GM19452 (cell line): ENCODE data around the gene P4HA2.
A peak's percentile ranks its signal among the peaks of the same experiment; 100 is the strongest.

Experiments
- ATAC-seq: cut with Tn5 transposase; IDR thresholded peaks from one replicate; pipeline ENCODE4 v1.9.1; 2021; ENCODE audit not compliant: unreplicated experiment

Gene P4HA2

GRCh38 chr5:132204371-132205135, 23.1 kb downstream of the P4HA2 start:
- ATAC-seq = no peak

GRCh38 chr5:132203916-132204315, 23.7 kb downstream of the P4HA2 start:
- ATAC-seq = no peak

GRCh38 chr5:132203464-132203818, 24.2 kb downstream of the P4HA2 start:
- no peak for ATAC-seq

GRCh38 chr5:132202711-132203463, 24.8 kb downstream of the P4HA2 start:
- no peak for ATAC-seq

- ATAC-seq = no peak
These were observed 28.5 kb downstream of the P4HA2 start for GRCh38 chr5:132199116-132199680.

- ATAC-seq = no peak
These were observed 29.1 kb downstream of the P4HA2 start for GRCh38 chr5:132198571-132198970.

- ATAC-seq = no peak
These were observed 31.9 kb downstream of the P4HA2 start for GRCh38 chr5:132195727-132196126.

- ATAC-seq = no peak
These were observed 34.4 kb downstream of the P4HA2 start for GRCh38 chr5:132193165-132193694.

- peak; percentile 87 for ATAC-seq
These were observed 37.4 kb downstream of the P4HA2 start for GRCh38 chr5:132190161-132190817.

GRCh38 chr5:132184588-132184987, 43.1 kb downstream of the P4HA2 start:
- no peak for ATAC-seq

GRCh38 chr5:132183723-132184122, 43.9 kb downstream of the P4HA2 start:
- no peak for ATAC-seq

- no peak for ATAC-seq
These were observed 45.2 kb downstream of the P4HA2 start for GRCh38 chr5:132182359-132183040.

- ATAC-seq = no peak
These were observed 46.5 kb downstream of the P4HA2 start for GRCh38 chr5:132181011-132181629.

GRCh38 chr5:132180134-132180745, 47.4 kb downstream of the P4HA2 start:
- ATAC-seq = no peak

GRCh38 chr5:132179405-132179804, 48.2 kb downstream of the P4HA2 start:
- no peak for ATAC-seq

- no peak for ATAC-seq
These were observed 49.9 kb downstream of the P4HA2 start for GRCh38 chr5:132177691-132178149.

- no peak for ATAC-seq
These were observed 50.7 kb downstream of the P4HA2 start for GRCh38 chr5:132176987-132177386.

GRCh38 chr5:132176521-132176945, 51.1 kb downstream of the P4HA2 start:
- no peak for ATAC-seq

GRCh38 chr5:132162945-132163344, 64.7 kb downstream of the P4HA2 start:
- no peak for ATAC-seq
